PC-9 (cell line): ENCODE data around the gene ST8SIA6.

Experiments used
- CTCF ChIP-seq: fragments of 200-600 bp; sonication (generic); conservative IDR thresholded peaks from 2 replicates; pipeline ENCODE4 v1.6.1; 2017; ENCODE audit warnings: mixed run types, antibody characterized with exemption, mild to moderate bottlenecking, moderate library complexity
- EZH2 ChIP-seq: fragments of 200-600 bp; sonication (generic); IDR thresholded peaks from 2 replicates; pipeline ENCODE4 v1.8.0; 2017; ENCODE audit warnings: antibody characterized with exemption, low read depth

- TF ChIP-seq CTCF: no peak
- TF ChIP-seq EZH2: no peak
Observed at GRCh38 chr10:17352583-17352982, 101.8 kb downstream of the ST8SIA6 start.
